Testis (tissue), 2 donors: ENCODE data around the gene BTBD2.

Source experiments
- POLR2A ChIP-seq: fragments of 450-650 bp; IDR thresholded peaks from one replicate; pipeline ENCODE4 v1.6.1; 2017; ENCODE audit warnings: antibody characterized with exemption, mild to moderate bottlenecking, moderate library complexity
- TF ChIP-seq, protein P1 (sequence below), 3 experiments: fragments of 450-650 bp in 2 of 3; fragments of 200-600 bp in 1 of 3; sonication (generic) in 1 of 3; IDR thresholded peaks; one replicate each; pipeline ENCODE4 v1.5.1; 2016 to 2019; ENCODE audit warnings: antibody characterized with exemption in 3 of 3, mild to moderate bottlenecking in 2 of 3, moderate library complexity in 1 of 3

DNA sequence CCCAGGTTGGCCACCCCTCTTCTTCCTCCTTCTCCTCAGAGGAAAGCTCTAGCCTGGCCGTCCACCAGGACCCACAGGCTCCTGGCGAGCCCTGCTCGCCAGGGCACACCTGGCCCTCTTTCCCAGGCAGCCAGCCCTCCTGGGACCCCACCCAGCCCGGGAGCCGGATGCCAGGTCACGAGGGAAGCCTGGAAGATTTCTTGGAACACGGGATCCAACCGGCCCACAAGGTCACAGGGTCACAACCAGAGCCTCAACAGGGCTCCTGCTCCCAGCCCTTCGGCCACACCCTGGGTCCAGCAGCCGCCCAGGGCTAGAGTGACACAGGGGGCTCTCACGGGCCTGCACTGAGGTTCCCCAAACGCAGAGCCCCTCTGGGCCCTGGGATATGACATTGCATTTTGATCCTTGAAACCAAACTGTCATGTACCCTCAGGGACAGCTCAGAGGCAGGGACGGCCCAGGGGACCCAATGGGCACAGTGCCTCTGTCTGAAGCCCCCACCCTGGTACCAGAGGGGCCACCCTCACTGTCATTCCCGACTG lies 30.1 kb upstream of the BTBD2 start:
- TF ChIP-seq POLR2A: no peak
- TF ChIP-seq, protein P1, sequence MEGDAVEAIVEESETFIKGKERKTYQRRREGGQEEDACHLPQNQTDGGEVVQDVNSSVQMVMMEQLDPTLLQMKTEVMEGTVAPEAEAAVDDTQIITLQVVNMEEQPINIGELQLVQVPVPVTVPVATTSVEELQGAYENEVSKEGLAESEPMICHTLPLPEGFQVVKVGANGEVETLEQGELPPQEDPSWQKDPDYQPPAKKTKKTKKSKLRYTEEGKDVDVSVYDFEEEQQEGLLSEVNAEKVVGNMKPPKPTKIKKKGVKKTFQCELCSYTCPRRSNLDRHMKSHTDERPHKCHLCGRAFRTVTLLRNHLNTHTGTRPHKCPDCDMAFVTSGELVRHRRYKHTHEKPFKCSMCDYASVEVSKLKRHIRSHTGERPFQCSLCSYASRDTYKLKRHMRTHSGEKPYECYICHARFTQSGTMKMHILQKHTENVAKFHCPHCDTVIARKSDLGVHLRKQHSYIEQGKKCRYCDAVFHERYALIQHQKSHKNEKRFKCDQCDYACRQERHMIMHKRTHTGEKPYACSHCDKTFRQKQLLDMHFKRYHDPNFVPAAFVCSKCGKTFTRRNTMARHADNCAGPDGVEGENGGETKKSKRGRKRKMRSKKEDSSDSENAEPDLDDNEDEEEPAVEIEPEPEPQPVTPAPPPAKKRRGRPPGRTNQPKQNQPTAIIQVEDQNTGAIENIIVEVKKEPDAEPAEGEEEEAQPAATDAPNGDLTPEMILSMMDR (IDR thresholded peaks at IDR 0.05): no peak
